GM23338 (cell line): ENCODE data around the gene ARF1. TPM values are rescaled to one million over a fixed set of nuclear protein-coding genes. Genes with fewer than 3 reads are reported as not detected.

Experiments used
- ATAC-seq: fragments of 200-7000 bp; cut with Tn5 transposase; 3 replicates; pipeline ENCODE4 v1.9.1; 2020
- DNase-seq: peaks from one replicate; pipeline ENCODE4 v3.0.0-alpha.2; 2015; ENCODE audit warnings: low spot score
- H2AFZ ChIP-seq: fragments of 200-600 bp; sonication (generic); 2 replicates; pipeline ENCODE4 v1.8.0; 2016; ENCODE audit warnings: antibody characterized with exemption, mild to moderate bottlenecking, moderate library complexity
- H3F3A ChIP-seq: fragments of 200-600 bp; sonication (generic); replicated peaks from 2 replicates; pipeline ENCODE4 v1.8.0; 2017; ENCODE audit warnings: antibody characterized with exemption, mixed run types, low read depth
- H3K27ac ChIP-seq: fragments of 200-600 bp; sonication (generic); 2 replicates; pipeline ENCODE4 v1.6.1; 2016; ENCODE audit warnings: low read depth
- H3K27me3 ChIP-seq: fragments of 200-600 bp; sonication (generic); 2 replicates; pipeline ENCODE4 v1.8.0; 2016; ENCODE audit warnings: mild to moderate bottlenecking, mixed run types, moderate library complexity; ENCODE audit not compliant: insufficient read depth
- H3K36me3 ChIP-seq: fragments of 200-600 bp; sonication (generic); 2 replicates; pipeline ENCODE4 v1.8.0; 2016; ENCODE audit warnings: mild to moderate bottlenecking; ENCODE audit not compliant: insufficient read depth
- H3K4me1 ChIP-seq: fragments of 200-600 bp; sonication (generic); 2 replicates; pipeline ENCODE4 v1.8.0; 2016; ENCODE audit warnings: mild to moderate bottlenecking, moderate library complexity; ENCODE audit not compliant: insufficient read depth
- H3K4me2 ChIP-seq: fragments of 200-600 bp; sonication (generic); 2 replicates; pipeline ENCODE4 v1.7.1; 2017; ENCODE audit warnings: mixed run types
- H3K4me3 ChIP-seq: fragments of 200-600 bp; sonication (generic); 2 replicates; pipeline ENCODE4 v1.6.1; 2016; ENCODE audit warnings: mixed run types
- H3K79me2 ChIP-seq: fragments of 200-600 bp; sonication (generic); replicated peaks from 2 replicates; pipeline ENCODE4 v1.8.0; 2017; ENCODE audit warnings: mild to moderate bottlenecking; ENCODE audit not compliant: insufficient read depth
- H3K9me2 ChIP-seq: fragments of 200-600 bp; sonication (generic); 2 replicates; pipeline ENCODE4 v1.8.0; 2017; ENCODE audit not compliant: insufficient read depth
- H4K20me1 ChIP-seq: fragments of 200-600 bp; sonication (generic); replicated peaks from 2 replicates; pipeline ENCODE4 v1.8.0; 2017; ENCODE audit warnings: mild to moderate bottlenecking; ENCODE audit not compliant: insufficient read depth
- H3K27ac Mint-ChIP-seq: 2 replicates; pipeline ENCODE4 v1.8.0; 2020; ENCODE audit warnings: inconsistent platforms, mild to moderate bottlenecking, moderate library complexity, mixed read lengths
- H3K27me3 Mint-ChIP-seq: 3 replicates; pipeline ENCODE4 v1.8.0; 2022; ENCODE audit warnings: low read depth, mild to moderate bottlenecking, moderate library complexity, mixed read lengths, inconsistent platforms; ENCODE audit not compliant: insufficient read depth, poor library complexity
- H3K36me3 Mint-ChIP-seq: 3 replicates; pipeline ENCODE4 v1.8.0; 2021; ENCODE audit warnings: low read depth, mild to moderate bottlenecking, inconsistent platforms, moderate library complexity, mixed read lengths
- H3K4me1 Mint-ChIP-seq: 3 replicates; pipeline ENCODE4 v1.8.0; 2020; ENCODE audit warnings: mild to moderate bottlenecking, inconsistent platforms, mixed read lengths
- H3K4me3 Mint-ChIP-seq: 3 replicates; pipeline ENCODE4 v1.8.0; 2021; ENCODE audit warnings: moderate library complexity, mild to moderate bottlenecking, inconsistent platforms, mixed read lengths
- H3K9me3 Mint-ChIP-seq: 3 replicates; pipeline ENCODE4 v1.8.0; 2020; ENCODE audit warnings: moderate library complexity, mild to moderate bottlenecking, inconsistent platforms, mixed read lengths
- EZH2phosphoT487 ChIP-seq: fragments of 200-600 bp; sonication (generic); IDR thresholded peaks from one replicate; pipeline ENCODE4 v1.8.1; 2018; ENCODE audit warnings: antibody characterized with exemption; ENCODE audit not compliant: unreplicated experiment
- NANOG ChIP-seq: IDR thresholded peaks from 2 replicates; pipeline ENCODE4 v1.6.1; 2016; ENCODE audit warnings: antibody characterized with exemption, borderline replicate concordance
- POLR2AphosphoS5 ChIP-seq: IDR thresholded peaks from 2 replicates; pipeline ENCODE4 v1.6.1; 2016; ENCODE audit warnings: antibody characterized with exemption, low read depth
- STAT1 ChIP-seq: IDR thresholded peaks from one replicate; pipeline ENCODE4 v1.6.1; 2016; ENCODE audit warnings: antibody characterized with exemption; ENCODE audit not compliant: unreplicated experiment
- ZNF462 ChIP-seq: fragments of 250-450 bp; sonication (Bioruptor Pico); IDR thresholded peaks from 2 replicates; pipeline ENCODE4 v1.5.0; 2020; ENCODE audit warnings: mild to moderate bottlenecking, moderate library complexity
- polyA plus RNA-seq: library from polyadenylated mRNA; unstranded; fragments of >200 nt; fragmentation: Nextera tagmentation; extraction: Ambion mirVana; gene quantifications from 2 replicates; pipeline ENCODE4 v1.2.1, GENCODE V29; 2016
- total RNA-seq: library from RNA; depleted of rRNA; stranded (reverse); fragments of >200 nt; shearing (Covaris generic); gene quantifications from 2 replicates; pipeline ENCODE4 v1.2.3, GENCODE V29; 2014
- TF ChIP-seq, protein P1 (sequence below), 2 experiments: fragments of 200-600 bp in 1 of 2; sonication (generic) in 1 of 2; conservative IDR thresholded peaks; 2 replicates each; pipeline versions ENCODE4 v1.5.1 to v1.6.1; 2016 to 2017; ENCODE audit warnings: antibody characterized with exemption in 2 of 2, low read depth in 2 of 2, mild to moderate bottlenecking in 2 of 2, moderate library complexity in 1 of 2
- TF ChIP-seq, protein P2 (sequence below): IDR thresholded peaks from 2 replicates; pipeline ENCODE4 v1.6.1; 2016; ENCODE audit warnings: antibody characterized with exemption

The ARF1 gene
- total and polyA plus RNA-seq, 2 experiments from 2014 or later: 210 to 306 TPM

DNA sequence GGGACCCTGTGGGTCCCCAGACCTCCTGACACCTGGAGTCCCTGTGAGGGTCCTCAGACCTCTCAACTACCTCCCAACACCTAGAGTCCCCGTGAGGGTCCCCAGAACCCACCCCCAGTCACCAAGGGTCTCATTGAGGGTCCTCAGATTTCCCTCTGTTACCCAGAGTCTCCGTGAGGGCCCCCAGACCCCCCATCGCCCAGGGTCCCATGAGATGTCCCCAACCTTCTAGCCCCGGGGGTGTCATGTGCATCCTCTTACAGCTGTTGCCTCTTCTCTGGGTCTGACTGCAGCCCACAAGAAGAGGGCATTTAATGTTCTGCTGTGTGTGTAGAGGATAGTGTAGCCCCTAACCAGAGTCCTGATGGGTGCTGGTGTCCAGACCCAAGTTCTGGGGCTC is 65.3 kb downstream of the ARF1 start (continued):
- TF ChIP-seq, protein P1, sequence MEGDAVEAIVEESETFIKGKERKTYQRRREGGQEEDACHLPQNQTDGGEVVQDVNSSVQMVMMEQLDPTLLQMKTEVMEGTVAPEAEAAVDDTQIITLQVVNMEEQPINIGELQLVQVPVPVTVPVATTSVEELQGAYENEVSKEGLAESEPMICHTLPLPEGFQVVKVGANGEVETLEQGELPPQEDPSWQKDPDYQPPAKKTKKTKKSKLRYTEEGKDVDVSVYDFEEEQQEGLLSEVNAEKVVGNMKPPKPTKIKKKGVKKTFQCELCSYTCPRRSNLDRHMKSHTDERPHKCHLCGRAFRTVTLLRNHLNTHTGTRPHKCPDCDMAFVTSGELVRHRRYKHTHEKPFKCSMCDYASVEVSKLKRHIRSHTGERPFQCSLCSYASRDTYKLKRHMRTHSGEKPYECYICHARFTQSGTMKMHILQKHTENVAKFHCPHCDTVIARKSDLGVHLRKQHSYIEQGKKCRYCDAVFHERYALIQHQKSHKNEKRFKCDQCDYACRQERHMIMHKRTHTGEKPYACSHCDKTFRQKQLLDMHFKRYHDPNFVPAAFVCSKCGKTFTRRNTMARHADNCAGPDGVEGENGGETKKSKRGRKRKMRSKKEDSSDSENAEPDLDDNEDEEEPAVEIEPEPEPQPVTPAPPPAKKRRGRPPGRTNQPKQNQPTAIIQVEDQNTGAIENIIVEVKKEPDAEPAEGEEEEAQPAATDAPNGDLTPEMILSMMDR (conservative IDR thresholded peaks at IDR 0.05; ENCODE audit: low read depth in 2 of 2): no peak
- TF ChIP-seq ZNF462 (CRISPR knock-in tag): no peak
- TF ChIP-seq EZH2phosphoT487: no peak
- TF ChIP-seq STAT1: no peak
- no peak for TF ChIP-seq NANOG

GRCh38 chr1:228148196-228148861 is 65.8 kb downstream of the ARF1 start:
- Mint-ChIP-seq H3K27ac (no peak overlapping the region), H3K4me3 (no peak overlapping the region), H3K27me3 (peaks cover 11% of the 10 kb centered on the region), H3K36me3 (no peaks in the 10 kb centered on the region; the same call in 1 of the 3 replicates), H3K9me3 (no peaks in the 10 kb centered on the region; the same call in 2 of the 3 replicates), H3K4me1 (peaks cover 3% of the 10 kb centered on the region; the same call in 2 of the 3 replicates)
- Histone ChIP-seq H3K4me2 (no peak overlapping the region), H3K4me1 (no peaks in the 10 kb centered on the region), H3K4me3 (no peak overlapping the region), H3K79me2 (peaks cover 9% of the 10 kb centered on the region), H2AFZ (no peak overlapping the region), H3K27ac (no peak overlapping the region), H4K20me1 (no peaks in the 10 kb centered on the region), H3K9me2 (no peaks in the 10 kb centered on the region), H3K36me3 (no peaks in the 10 kb centered on the region), H3F3A (no peaks in the 10 kb centered on the region), H3K27me3 (no peaks in the 10 kb centered on the region)
- ATAC-seq: no peak
- DNase-seq: no peak
- TF ChIP-seq, protein P2, sequence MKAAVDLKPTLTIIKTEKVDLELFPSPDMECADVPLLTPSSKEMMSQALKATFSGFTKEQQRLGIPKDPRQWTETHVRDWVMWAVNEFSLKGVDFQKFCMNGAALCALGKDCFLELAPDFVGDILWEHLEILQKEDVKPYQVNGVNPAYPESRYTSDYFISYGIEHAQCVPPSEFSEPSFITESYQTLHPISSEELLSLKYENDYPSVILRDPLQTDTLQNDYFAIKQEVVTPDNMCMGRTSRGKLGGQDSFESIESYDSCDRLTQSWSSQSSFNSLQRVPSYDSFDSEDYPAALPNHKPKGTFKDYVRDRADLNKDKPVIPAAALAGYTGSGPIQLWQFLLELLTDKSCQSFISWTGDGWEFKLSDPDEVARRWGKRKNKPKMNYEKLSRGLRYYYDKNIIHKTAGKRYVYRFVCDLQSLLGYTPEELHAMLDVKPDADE: no peak
- TF ChIP-seq NANOG (no peak), EZH2phosphoT487 (no peak), STAT1 (no peak), POLR2AphosphoS5 (no peak)
